ENCODE data around the gene FPR2.

- TF ChIP-seq GATA3 (IDR thresholded peaks at IDR 0.05; ENCODE audit: low read depth, low read length) (no peak), GATA2 (IDR thresholded peaks at IDR 0.05; ENCODE audit: low read depth, low read length) (no peak)
These were observed 31.2 kb upstream of the FPR2 start for GRCh38 chr19:51729781-51730180.

All from SH-SY5Y (cell line).